Astrocyte of the spinal cord (primary cell): ENCODE data around the gene MGLL.
A peak's percentile ranks its signal among the peaks of the same experiment; 100 is the strongest.

Experiments used
- DNase-seq: peaks from one replicate; pipeline ENCODE4 v3.0.0; 2011; ENCODE audit warnings: low read depth, low spot score
- H3K4me3 ChIP-seq: 2 replicates; pipeline ENCODE4 v1.5.1; 2011; ENCODE audit warnings: low read depth, mild to moderate bottlenecking, low read length, moderate library complexity
- in situ Hi-C: cut with HindIII; loops from 2 replicates; pipeline ENCODE4 v1.10.0; 2017; ENCODE audit warnings: low sequenced_read_pairs
- TF ChIP-seq, protein P1 (sequence below): IDR thresholded peaks from 2 replicates; pipeline ENCODE4 v1.5.1; 2012; ENCODE audit warnings: low read depth, mild to moderate bottlenecking, low read length, inconsistent platforms

The MGLL gene

GRCh38 chr3:127699416-127700300 is 122.7 kb downstream of the MGLL start:
- DNase-seq: peak; percentile 65
- TF ChIP-seq, protein P1, sequence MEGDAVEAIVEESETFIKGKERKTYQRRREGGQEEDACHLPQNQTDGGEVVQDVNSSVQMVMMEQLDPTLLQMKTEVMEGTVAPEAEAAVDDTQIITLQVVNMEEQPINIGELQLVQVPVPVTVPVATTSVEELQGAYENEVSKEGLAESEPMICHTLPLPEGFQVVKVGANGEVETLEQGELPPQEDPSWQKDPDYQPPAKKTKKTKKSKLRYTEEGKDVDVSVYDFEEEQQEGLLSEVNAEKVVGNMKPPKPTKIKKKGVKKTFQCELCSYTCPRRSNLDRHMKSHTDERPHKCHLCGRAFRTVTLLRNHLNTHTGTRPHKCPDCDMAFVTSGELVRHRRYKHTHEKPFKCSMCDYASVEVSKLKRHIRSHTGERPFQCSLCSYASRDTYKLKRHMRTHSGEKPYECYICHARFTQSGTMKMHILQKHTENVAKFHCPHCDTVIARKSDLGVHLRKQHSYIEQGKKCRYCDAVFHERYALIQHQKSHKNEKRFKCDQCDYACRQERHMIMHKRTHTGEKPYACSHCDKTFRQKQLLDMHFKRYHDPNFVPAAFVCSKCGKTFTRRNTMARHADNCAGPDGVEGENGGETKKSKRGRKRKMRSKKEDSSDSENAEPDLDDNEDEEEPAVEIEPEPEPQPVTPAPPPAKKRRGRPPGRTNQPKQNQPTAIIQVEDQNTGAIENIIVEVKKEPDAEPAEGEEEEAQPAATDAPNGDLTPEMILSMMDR: no peak
- no peak overlapping the region for H3K4me3 ChIP-seq
- in situ Hi-C loops: no loop called here

DNA sequence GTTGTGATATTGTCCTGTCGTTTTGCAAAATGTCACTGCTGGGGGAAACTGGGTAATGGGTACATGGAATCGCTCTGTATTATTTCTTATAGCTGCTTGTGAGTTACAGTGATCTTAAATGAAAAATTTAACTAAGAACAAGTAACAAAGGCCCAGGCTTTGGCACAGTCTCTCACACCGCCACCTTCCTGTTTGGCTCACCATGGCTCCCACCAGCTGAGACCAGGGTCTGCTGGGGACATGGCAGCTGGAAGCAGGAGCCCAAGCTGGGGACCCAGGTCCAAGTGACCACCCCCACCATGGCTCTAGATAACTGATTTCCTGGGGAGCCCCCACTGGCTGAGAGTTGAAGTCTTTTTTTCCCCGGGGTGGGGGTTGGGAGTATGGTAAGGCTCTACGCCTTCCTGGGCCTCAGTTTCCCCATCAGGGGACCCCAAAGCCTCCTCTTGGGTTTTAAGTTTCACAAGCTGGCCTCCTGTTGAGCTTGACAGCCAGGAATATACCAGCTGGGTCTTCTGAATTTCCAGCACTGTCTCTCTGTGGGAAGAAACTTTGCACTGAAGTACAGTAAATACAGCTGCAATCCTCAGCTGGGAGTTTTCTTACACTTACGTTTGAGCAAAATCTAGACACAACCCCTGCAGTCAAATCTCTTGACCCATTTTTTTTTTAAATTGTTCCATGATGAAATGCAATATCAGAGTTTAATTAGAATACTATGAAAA is 123.5 kb downstream of the MGLL start:
- DNase-seq: peak; percentile 80
- in situ Hi-C loops: no loop called here
- TF ChIP-seq, protein P1: no peak
- no peak overlapping the region for H3K4me3 ChIP-seq

DNA sequence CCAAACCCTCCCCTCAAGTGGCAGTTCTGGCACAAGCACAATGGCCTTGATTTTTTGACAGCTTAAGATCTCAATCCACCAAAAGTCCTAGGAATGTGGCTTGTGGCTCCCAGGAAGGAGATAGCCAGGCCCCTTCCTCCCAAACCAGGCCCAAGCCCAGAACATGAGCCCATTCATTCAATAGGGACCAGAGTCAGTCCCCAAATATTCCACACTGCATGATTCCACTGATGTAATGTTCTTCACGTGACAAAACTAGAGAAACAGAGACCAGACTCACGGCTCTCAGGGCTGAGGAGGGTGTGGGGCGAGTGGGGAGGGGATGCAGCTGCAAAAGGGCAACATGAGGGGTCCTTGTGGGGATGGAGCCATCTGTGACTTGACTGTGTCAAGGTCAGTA is 124.0 kb downstream of the MGLL start:
- H3K4me3 ChIP-seq: no peak overlapping the region
- DNase-seq: no peak
- in situ Hi-C loops: no loop called here
- TF ChIP-seq, protein P1: no peak

GRCh38 chr3:127697551-127698240 is 124.6 kb downstream of the MGLL start:
- H3K4me3 ChIP-seq: no peak overlapping the region
- in situ Hi-C loops: no loop called here
- TF ChIP-seq, protein P1: no peak
- DNase-seq: peak; percentile 90

DNA sequence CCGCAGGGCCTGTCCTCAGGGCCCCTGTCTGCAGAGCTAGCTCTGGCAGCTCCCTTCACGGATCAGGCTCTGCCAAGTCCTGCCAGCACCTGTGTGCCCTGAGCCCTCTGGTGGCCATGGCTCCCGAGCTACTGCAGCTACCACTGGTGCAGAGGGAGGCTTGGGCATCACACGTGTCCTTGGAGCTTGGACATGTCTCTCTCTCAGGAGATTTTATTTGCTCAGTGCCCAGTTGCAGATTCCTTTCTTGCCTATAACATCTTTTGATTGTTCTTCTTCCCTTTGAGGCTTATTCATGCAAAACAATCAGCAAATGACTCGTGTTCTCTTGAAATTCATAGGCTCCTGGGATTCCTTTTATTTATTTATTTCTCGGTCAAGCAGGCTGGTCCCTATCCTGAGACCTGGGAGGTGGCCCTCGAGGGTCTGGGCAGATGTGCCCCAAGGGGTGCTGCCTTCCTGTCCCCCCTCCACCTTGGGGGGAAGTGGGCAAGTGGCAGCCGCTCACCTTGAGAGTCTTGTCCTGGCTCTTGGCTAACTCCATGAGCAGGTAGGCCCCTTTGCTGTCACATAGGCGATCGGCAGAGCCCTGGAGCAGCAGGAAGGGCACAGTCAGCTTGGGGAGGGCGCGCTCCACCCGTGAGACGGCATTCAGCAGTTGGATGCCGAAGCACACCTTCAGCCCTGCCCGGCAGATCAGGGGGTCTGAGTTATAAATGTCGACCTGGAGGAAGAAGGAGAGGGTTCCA is 127.7 kb downstream of the MGLL start:
- TF ChIP-seq, protein P1: peak; percentile 46
- peak; percentile 33 for DNase-seq
- in situ Hi-C loops: no loop called here
- H3K4me3 ChIP-seq: no peak overlapping the region

DNA sequence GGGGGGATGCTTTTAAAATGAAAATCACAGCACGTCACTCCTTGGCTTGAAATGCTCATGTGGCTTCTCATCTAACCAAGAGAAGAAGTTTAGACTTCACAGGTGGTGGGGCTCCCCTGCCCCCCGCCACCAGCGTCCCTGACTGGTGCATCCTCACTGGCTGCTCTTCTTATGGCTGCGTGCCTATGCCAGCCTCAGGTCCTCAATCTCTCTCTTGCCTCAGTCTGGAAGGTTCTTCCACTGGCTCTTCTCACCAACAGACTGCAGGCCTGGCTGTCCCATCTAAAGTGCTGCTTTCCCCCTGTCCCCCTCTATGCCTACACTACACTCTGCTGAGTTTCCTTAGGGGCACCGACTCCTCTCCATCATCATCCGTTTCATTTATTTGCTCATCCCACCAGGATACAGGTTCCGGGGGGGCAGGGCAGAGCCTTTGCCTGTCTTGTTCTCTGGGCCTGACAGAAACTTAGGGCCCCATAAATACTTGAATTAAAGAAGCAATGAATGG is 128.9 kb downstream of the MGLL start:
- no peak for DNase-seq
- in situ Hi-C loops: no loop called here
- H3K4me3 ChIP-seq: no peak overlapping the region
- TF ChIP-seq, protein P1: no peak
